Neural cell (in vitro differentiated cells): ENCODE measurements around the gene KPRP.

Source experiments
- EP300 ChIP-seq: fragments of 450-650 bp; conservative IDR thresholded peaks from 2 replicates; pipeline ENCODE4 v1.6.1; 2014; ENCODE audit warnings: antibody characterized with exemption, mild to moderate bottlenecking, moderate library complexity; ENCODE audit not compliant: poor library complexity, severe bottlenecking
- EZH2 ChIP-seq: fragments of 200-600, 300-800 bp; shearing (Covaris generic), sonication (generic); IDR thresholded peaks from 2 replicates; pipeline ENCODE4 v1.6.1; 2014; ENCODE audit warnings: antibody characterized with exemption, low read length, borderline replicate concordance, mild to moderate bottlenecking; ENCODE audit not compliant: insufficient read depth, poor library complexity, severe bottlenecking
- MXI1 ChIP-seq: fragments of 450-650 bp; conservative IDR thresholded peaks from 2 replicates; pipeline ENCODE4 v1.6.1; 2014; ENCODE audit warnings: antibody characterized with exemption, mild to moderate bottlenecking; ENCODE audit not compliant: poor library complexity, severe bottlenecking
- POLR2AphosphoS5 ChIP-seq: IDR thresholded peaks from 2 replicates; pipeline ENCODE4 v1.6.1; 2012
- RAD21 ChIP-seq: fragments of 450-650 bp; conservative IDR thresholded peaks from 2 replicates; pipeline ENCODE4 v1.6.1; 2014; ENCODE audit warnings: antibody characterized with exemption, mild to moderate bottlenecking, moderate library complexity
- SMC3 ChIP-seq: fragments of 450-650 bp; conservative IDR thresholded peaks from 2 replicates; pipeline ENCODE4 v1.6.1; 2014; ENCODE audit warnings: antibody characterized with exemption, mild to moderate bottlenecking, moderate library complexity; ENCODE audit not compliant: poor library complexity
- TF ChIP-seq, protein P1 (sequence below): fragments of 450-650 bp; IDR thresholded peaks from 2 replicates; pipeline ENCODE4 v1.5.1; 2014; ENCODE audit warnings: antibody characterized with exemption, mild to moderate bottlenecking, moderate library complexity; ENCODE audit not compliant: poor library complexity, severe bottlenecking

DNA sequence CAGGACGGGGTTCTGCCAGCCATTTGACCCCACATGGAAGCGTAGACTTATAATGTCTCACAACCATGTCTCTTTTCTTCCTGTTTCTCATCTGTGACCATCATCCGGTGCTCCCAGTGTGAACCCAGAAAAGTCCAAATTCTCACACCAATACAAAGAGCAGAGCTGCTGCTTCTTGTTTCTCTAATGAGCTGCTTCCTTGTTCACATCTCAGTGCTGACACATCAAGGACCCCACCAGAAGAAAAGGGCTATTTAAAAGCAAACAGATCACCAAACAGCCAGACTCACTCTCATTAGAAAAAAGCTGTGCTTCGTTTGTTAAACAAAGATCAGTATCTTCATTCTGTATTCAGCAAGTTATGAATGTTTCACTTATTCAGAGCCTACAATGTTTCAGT is 37.9 kb downstream of the KPRP start:
- TF ChIP-seq EZH2 (no peak), MXI1 (no peak), EP300 (no peak), RAD21 (no peak), POLR2AphosphoS5 (no peak), SMC3 (no peak)
- TF ChIP-seq, protein P1, sequence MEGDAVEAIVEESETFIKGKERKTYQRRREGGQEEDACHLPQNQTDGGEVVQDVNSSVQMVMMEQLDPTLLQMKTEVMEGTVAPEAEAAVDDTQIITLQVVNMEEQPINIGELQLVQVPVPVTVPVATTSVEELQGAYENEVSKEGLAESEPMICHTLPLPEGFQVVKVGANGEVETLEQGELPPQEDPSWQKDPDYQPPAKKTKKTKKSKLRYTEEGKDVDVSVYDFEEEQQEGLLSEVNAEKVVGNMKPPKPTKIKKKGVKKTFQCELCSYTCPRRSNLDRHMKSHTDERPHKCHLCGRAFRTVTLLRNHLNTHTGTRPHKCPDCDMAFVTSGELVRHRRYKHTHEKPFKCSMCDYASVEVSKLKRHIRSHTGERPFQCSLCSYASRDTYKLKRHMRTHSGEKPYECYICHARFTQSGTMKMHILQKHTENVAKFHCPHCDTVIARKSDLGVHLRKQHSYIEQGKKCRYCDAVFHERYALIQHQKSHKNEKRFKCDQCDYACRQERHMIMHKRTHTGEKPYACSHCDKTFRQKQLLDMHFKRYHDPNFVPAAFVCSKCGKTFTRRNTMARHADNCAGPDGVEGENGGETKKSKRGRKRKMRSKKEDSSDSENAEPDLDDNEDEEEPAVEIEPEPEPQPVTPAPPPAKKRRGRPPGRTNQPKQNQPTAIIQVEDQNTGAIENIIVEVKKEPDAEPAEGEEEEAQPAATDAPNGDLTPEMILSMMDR = no peak
